ENCODE data around the gene TM6SF1.

GRCh38 chr15:83123529-83123928 is 16.1 kb downstream of the TM6SF1 start:
- TF ChIP-seq RAD21 (IDR thresholded peaks at IDR 0.05; ENCODE audit: low read length) (no peak), SMC3 (IDR thresholded peaks at IDR 0.05; ENCODE audit: low read depth, low read length) (no peak), CEBPB (IDR thresholded peaks at IDR 0.05; ENCODE audit: low read depth, low read length) (no peak), MAFK (IDR thresholded peaks at IDR 0.05; ENCODE audit: low read depth, low read length) (no peak), CHD1 (IDR thresholded peaks at IDR 0.05; ENCODE audit: low read depth, low read length) (no peak), POLR2A (IDR thresholded peaks at IDR 0.05; ENCODE audit: low read depth, low read length) (no peak), FOS (IDR thresholded peaks at IDR 0.05; ENCODE audit: low read depth, low read length) (no peak), RFX5 (IDR thresholded peaks at IDR 0.05; ENCODE audit: low read depth, low read length) (no peak), RCOR1 (IDR thresholded peaks at IDR 0.05; ENCODE audit: insufficient replicate concordance, low read length) (no peak), MXI1 (IDR thresholded peaks at IDR 0.05; ENCODE audit: borderline replicate concordance, low read depth, low read length) (no peak)
- TF ChIP-seq, protein P1, sequence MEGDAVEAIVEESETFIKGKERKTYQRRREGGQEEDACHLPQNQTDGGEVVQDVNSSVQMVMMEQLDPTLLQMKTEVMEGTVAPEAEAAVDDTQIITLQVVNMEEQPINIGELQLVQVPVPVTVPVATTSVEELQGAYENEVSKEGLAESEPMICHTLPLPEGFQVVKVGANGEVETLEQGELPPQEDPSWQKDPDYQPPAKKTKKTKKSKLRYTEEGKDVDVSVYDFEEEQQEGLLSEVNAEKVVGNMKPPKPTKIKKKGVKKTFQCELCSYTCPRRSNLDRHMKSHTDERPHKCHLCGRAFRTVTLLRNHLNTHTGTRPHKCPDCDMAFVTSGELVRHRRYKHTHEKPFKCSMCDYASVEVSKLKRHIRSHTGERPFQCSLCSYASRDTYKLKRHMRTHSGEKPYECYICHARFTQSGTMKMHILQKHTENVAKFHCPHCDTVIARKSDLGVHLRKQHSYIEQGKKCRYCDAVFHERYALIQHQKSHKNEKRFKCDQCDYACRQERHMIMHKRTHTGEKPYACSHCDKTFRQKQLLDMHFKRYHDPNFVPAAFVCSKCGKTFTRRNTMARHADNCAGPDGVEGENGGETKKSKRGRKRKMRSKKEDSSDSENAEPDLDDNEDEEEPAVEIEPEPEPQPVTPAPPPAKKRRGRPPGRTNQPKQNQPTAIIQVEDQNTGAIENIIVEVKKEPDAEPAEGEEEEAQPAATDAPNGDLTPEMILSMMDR (conservative IDR thresholded peaks at IDR 0.05; ENCODE audit: low read depth, low read length), result no peak
- TF ChIP-seq, protein P2, sequence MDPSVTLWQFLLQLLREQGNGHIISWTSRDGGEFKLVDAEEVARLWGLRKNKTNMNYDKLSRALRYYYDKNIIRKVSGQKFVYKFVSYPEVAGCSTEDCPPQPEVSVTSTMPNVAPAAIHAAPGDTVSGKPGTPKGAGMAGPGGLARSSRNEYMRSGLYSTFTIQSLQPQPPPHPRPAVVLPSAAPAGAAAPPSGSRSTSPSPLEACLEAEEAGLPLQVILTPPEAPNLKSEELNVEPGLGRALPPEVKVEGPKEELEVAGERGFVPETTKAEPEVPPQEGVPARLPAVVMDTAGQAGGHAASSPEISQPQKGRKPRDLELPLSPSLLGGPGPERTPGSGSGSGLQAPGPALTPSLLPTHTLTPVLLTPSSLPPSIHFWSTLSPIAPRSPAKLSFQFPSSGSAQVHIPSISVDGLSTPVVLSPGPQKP (IDR thresholded peaks at IDR 0.05; ENCODE audit: borderline replicate concordance, low read depth, low read length), result no peak
- TF ChIP-seq, protein P3, sequence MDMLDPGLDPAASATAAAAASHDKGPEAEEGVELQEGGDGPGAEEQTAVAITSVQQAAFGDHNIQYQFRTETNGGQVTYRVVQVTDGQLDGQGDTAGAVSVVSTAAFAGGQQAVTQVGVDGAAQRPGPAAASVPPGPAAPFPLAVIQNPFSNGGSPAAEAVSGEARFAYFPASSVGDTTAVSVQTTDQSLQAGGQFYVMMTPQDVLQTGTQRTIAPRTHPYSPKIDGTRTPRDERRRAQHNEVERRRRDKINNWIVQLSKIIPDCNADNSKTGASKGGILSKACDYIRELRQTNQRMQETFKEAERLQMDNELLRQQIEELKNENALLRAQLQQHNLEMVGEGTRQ (IDR thresholded peaks at IDR 0.05; ENCODE audit: low read depth, low read length), result no peak
